ENCODE measurements around the gene ZNF879.

Gene ZNF879

GRCh38 chr5:179033004-179033580 lies 9.5 kb downstream of the ZNF879 start:
- no peak for DNase-seq

- no peak for DNase-seq
Measured at GRCh38 chr5:179044765-179045164, 21.2 kb downstream of the ZNF879 start.

- no peak for DNase-seq
Measured at GRCh38 chr5:179051784-179052183, 28.2 kb downstream of the ZNF879 start.

GRCh38 chr5:179054036-179054785 lies 30.6 kb downstream of the ZNF879 start:
- DNase-seq: no peak

GRCh38 chr5:179054876-179055275 lies 31.3 kb downstream of the ZNF879 start:
- DNase-seq: no peak

GRCh38 chr5:179055436-179055835 lies 31.8 kb downstream of the ZNF879 start:
- DNase-seq: no peak

- no peak for DNase-seq
Measured at GRCh38 chr5:179055841-179056240, 32.2 kb downstream of the ZNF879 start.

- DNase-seq: peak; percentile 8
Measured at GRCh38 chr5:179060116-179061008, 36.8 kb downstream of the ZNF879 start, which contains the start of gene ZNF354C. TSS of gene ZNF354C (plus strand) at chr5:179060373. CDS start at chr5:179062069, 1,696 bp downstream.

- no peak for DNase-seq
Measured at GRCh38 chr5:179061025-179061424, 37.4 kb downstream of the ZNF879 start.

- no peak for DNase-seq
Measured at GRCh38 chr5:179065703-179066102, 42.1 kb downstream of the ZNF879 start.

GRCh38 chr5:179079165-179079987 lies 55.8 kb downstream of the ZNF879 start:
- no peak for DNase-seq

- DNase-seq: no peak
Measured at GRCh38 chr5:179080724-179081123, 57.1 kb downstream of the ZNF879 start.
